ENCODE data around the gene TIMP3.

Gene TIMP3

DNA sequence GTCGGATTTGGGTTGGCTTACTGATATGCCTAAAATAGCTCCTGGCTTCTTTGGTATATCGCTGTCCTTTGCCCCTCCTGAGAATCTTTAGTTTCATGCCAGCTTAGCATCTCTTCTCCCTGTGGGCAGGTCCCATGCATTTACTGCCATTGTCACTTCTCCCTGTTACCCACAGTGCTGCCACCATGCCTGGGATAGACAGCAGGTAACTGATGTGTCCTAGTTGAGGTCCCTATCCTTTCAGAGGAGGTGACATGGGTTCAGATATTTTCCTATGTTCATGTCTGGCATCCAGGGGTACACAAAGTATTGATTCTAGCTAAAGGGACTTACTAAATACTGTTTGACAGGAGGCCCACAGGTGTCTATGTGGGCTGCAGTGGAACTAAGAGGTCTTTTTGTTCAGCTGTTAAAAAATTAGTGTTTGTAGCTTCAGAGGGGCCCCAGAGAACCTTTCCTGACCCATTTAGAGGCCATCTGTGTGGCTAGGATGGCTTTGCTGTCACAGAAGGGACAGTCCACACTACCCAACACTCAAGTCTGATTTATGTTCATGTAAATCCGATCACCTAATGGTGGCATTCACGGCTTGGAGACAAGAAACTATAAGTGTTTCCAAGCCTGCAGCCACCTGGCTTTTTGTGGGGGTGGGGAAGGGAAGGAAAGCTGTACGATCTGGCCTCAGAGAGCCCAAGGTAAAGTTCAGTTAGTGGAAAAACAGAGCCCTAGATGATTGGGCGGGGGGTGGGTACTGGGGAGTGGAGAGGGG, 8.5 kb downstream of the TIMP3 start:
- DNase-seq: no peak

GRCh38 chr22:32810555-32811133, 9.1 kb downstream of the TIMP3 start:
- DNase-seq: no peak

GRCh38 chr22:32811788-32812545, 10.5 kb downstream of the TIMP3 start:
- no peak for DNase-seq

GRCh38 chr22:32814285-32814860, 12.9 kb downstream of the TIMP3 start:
- no peak for DNase-seq

GRCh38 chr22:32815059-32815458, 13.6 kb downstream of the TIMP3 start:
- no peak for DNase-seq

DNA sequence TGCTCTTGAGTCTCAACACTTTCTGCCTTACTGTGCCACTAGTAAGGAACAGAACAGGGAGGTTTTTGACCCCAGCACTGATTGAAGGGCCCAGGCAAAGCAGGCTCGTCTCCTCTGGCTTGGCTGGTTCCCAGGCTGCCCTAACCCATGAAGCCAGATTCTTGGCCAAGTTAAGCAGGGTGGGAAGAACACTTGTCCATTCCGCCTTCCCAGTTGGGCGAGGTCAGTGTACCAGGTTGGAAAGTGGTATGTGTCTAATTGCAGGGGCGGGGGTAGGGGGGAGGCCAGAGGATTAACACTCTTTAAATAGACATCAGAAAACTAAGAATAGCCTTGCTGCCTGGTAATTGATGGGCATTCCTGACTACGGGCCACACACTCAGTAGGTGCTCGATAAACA, 14.4 kb downstream of the TIMP3 start:
- DNase-seq: no peak

- no peak for DNase-seq
These were observed 15.7 kb downstream of the TIMP3 start for GRCh38 chr22:32817137-32817730.

DNA sequence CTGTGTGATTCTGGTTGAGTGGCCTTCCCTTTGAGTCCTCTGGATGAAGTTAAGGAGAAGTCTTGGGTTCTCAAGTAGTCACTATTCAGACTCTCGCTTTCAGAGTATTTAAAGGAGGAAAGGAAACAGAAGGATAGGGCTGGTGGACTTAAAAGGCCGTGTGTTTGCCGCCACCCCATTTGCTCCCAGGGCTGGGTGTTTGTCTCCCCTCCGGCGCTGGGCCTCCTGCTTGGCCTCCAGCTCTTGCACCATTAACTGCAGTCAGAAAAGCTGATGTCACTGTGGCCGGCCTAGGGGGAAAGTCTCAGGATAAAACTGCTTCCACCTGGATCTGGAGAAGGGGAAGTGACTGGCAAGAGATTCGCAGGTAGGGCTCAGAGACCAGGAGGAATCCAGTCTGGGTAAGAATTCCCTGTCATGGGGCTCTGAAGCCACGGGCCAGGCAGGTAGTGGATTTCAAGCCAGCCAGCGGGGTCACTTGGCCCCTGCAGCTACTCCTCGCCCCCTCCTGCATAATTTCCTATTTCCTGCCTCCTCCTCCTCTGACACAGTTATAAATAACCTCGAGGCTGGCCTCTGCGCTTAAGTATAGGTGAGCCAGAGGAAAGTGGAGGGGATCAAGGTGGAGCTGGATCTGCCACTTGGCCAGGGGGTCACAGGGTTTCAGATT, 17.1 kb downstream of the TIMP3 start:
- DNase-seq: no peak

- DNase-seq: no peak
These were observed 17.6 kb downstream of the TIMP3 start for GRCh38 chr22:32819120-32819519.

- DNase-seq: no peak
These were observed 18.9 kb downstream of the TIMP3 start for GRCh38 chr22:32820131-32821119.

GRCh38 chr22:32822179-32822877, 20.8 kb downstream of the TIMP3 start:
- no peak for DNase-seq

- DNase-seq: no peak
These were observed 21.7 kb downstream of the TIMP3 start for GRCh38 chr22:32823024-32823730.

- DNase-seq: no peak
These were observed 23.2 kb downstream of the TIMP3 start for GRCh38 chr22:32824531-32825312.

DNA sequence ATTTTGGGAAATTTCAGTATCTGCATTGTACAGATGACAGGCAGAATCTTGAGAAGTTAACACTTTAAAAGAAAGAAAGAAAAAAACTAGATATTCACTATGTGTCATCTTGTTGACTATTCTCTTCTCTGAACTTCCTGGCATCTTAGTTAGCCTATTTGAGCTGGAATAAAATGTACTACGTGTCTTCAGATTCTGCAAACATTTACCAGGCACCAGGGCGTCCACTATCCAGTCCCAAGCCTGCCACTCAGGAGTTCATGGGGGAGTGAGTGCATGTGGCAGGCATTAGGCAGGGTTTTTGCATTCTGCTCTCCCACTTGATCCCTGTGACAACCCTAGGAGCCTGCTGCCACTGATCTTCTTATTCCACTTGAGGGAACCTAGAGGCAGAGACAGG, 25.0 kb downstream of the TIMP3 start:
- DNase-seq: no peak

GRCh38 chr22:32827049-32827602, 25.6 kb downstream of the TIMP3 start:
- no peak for DNase-seq

DNA sequence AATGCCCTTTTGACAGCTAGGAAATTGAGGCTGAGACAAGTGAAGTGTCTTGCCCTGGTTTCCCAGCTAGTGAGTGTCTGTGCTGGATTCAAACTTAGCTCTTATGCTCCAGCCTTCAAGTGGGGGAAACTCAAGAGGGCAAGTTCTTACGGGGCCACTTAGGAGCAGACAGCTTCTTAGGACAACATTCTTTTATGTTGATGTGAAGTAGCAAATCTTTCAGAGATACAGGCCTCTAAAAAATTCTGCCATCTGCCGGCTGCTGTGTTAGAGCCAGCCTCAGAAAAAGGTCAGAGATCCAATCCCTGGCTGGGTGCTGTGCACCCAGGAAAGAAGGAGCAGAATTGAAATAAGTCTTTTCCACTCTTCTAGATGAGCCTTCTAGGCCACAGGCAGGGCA, 26.6 kb downstream of the TIMP3 start:
- no peak for DNase-seq

DNA sequence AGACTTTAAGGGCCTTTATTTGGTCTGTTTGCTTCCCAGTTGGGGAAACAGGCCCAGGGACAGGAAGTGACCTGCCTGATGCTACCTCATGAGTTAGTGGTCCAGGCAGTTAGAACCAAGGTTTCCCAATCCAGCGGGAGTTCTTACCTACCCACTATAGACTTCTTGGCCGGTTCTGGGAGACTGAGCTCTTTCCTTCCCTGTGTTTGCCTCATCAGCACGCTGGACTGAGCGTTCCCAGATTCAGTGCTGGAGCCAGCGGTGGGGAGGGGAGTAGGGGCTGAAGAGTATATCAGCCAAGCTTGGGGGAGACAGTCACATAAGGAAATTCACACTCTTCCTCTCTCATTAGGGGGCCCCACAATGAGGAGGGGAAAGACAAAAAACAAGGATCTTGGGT, 27.1 kb downstream of the TIMP3 start:
- no peak for DNase-seq

DNA sequence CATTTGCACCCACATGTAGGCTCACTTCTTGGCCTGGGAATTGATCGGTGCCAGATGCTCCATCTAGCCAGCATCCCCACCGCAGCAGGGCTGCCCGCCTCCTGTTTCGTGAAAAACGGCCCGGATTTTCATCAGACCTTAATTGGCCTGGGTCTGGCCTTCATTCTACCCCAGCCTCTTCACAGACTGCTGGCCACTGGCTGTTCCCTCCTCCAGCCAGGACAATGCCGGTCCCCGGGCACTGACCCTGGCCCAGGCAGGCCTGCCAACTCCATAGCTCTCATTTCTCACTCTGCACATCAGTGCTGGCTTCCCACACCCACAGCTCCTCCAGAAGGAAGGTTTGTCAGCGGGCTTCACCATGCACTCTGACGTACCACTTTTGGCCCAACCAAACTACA, 27.9 kb downstream of the TIMP3 start:
- no peak for DNase-seq

DNA sequence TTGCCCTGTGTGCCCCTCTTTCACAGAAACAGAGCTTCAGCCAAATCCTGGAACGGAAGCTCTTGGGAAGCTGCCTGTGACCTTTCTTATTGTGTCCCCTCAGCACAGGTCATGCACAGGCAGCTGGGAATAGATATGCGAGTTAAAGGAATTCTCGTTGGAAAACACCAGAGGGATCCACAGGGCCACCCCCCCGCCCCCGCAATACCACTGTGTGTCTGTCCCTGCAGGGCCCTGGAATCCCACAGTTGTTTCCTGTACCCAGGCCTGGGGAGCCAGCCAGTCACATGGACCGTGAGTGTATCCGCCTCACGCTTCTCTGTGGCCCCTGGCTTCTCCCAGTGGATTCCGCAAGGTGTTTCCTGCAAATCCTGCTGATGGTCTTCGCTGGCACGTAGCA, 29.0 kb downstream of the TIMP3 start:
- DNase-seq: no peak
